Spleen (tissue), 7 donors: ENCODE results near the gene GM2A.

Experiments
- POLR2A ChIP-seq, 3 donors: fragments of 450-650 bp; IDR thresholded peaks; one replicate each; pipeline ENCODE4 v1.5.1; 2017; ENCODE audit warnings: antibody characterized with exemption in 3 of 3, mild to moderate bottlenecking in 1 of 3
- POLR2AphosphoS5 ChIP-seq, 3 donors: sonication (generic); formaldehyde crosslinking; IDR thresholded peaks; one replicate each; pipeline ENCODE4 v1.5.1; 2017; ENCODE audit warnings: antibody characterized with exemption in 3 of 3
- TF ChIP-seq, protein P1 (sequence below), 11 experiments: fragments of 200-600 bp in 7 of 11; fragments of 450-650 bp in 4 of 11; sonication (generic) in 4 of 11; IDR thresholded peaks in 8 of 11; conservative IDR thresholded peaks in 3 of 11; 1 replicate in 7 of 11; 2 replicates in 4 of 11; pipeline versions ENCODE4 v1.4.0 to v1.8.0; 2016 to 2021; ENCODE audit warnings: antibody characterized with exemption in 11 of 11, inconsistent platforms in 4 of 11, mild to moderate bottlenecking in 1 of 11
- donor health status: DM: no; HTN: no; CAD: no; lungs with moderate emphysema.
- donor health status: DM: no; HTN: no; CAD: no.
- donor health status: DM: no; HTN: no; CAD: no.

DNA sequence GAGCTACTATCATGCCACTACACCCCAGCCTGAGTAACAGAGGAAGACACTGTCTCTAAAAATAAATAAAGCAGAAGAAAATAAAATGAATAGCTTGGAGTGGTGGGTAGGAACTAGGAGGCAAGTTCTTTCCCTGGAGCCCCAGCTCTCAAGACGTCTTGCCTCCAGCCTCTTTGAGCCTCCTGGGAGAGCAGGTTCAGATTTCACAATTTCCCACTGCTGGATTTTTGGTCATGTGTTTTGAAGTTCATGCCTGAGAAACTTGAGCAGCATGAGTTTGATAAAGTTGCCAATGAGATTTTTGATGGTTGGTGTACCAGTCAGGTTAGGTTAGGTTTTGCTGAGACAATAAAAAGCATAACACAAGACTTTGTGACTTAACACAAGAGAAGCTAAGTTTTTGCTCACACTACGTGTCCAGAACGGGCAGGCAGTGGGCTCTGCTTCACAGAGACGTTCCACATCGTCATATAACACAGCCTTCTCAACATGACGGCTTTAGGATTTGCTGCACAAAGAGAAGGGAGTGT lies 25.0 kb upstream of the GM2A start:
- TF ChIP-seq, protein P1, sequence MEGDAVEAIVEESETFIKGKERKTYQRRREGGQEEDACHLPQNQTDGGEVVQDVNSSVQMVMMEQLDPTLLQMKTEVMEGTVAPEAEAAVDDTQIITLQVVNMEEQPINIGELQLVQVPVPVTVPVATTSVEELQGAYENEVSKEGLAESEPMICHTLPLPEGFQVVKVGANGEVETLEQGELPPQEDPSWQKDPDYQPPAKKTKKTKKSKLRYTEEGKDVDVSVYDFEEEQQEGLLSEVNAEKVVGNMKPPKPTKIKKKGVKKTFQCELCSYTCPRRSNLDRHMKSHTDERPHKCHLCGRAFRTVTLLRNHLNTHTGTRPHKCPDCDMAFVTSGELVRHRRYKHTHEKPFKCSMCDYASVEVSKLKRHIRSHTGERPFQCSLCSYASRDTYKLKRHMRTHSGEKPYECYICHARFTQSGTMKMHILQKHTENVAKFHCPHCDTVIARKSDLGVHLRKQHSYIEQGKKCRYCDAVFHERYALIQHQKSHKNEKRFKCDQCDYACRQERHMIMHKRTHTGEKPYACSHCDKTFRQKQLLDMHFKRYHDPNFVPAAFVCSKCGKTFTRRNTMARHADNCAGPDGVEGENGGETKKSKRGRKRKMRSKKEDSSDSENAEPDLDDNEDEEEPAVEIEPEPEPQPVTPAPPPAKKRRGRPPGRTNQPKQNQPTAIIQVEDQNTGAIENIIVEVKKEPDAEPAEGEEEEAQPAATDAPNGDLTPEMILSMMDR (IDR thresholded peaks at IDR 0.05 in 8 of 11, conservative IDR thresholded peaks at IDR 0.05 in 3 of 11) = no peak
- TF ChIP-seq POLR2A (IDR thresholded peaks at IDR 0.05) (no peak), POLR2AphosphoS5 (IDR thresholded peaks at IDR 0.05) (no peak)
